ENCODE results near the gene LPIN3. TPM values are rescaled to one million over a fixed set of nuclear protein-coding genes. Genes with fewer than 3 reads are reported as not detected.

Gene LPIN3
- total RNA-seq, 1 experiment from 2014 or later: 32.6 TPM

DNA sequence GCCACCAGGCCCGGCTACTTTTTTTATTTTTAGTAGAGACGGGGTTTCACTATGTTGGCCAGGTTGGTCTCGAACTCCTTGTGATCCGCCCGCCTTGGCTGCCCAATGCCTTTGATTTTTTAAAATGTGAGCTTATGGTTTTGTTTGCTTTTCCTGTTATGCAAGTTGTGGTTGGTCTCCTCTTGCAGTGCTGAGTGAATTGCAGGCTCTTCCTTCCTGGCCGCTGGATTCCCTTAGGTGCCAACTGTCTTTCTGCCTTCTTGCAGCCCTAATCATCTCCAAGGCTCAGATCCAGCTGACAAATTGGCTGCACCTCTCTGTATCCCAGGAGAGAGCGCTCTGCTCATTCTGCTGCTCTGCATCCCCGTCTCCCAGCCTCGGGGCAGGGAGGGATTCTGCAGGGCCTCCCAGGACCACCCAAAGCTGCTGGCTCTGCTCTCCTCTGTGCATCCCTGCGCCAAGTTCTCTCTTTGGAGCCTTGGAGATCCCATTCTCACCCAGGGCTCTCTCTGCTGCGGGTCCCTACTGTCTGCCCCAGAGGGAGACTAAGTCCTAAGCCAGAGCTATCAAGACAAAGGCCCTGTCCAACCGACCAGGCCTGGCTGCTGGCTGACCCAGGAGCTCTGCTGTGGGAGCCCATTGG, 40.1 kb downstream of the LPIN3 start:
- no peak for DNase-seq
- peaks cover 15% of the 10 kb centered on the region for H3K4me1 Mint-ChIP-seq (ENCODE audit: low read depth, unreplicated experiment)

DNA sequence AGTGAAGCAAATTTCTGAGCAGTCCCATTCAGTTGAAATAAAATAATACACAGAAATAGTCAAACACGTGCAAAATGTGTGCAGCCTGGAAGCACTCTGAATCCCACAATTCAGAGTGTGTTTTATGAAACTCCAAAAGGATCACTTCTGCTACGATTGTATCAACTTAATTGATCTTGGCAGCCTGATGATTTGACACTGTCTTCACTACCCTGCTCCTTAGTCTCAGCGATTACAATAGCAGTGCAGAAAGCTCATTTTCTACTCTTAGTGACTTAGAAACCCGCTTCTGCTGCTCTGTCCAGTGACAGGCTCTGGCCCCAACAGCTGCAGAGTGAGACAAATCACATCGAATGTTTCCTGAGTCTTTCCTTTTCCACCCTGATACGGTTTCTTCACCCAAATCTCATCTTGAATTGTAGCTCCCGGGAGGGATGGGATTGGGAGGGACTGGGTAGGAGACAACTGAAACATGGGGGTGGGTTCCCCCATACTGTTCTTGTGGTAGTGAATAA, 42.2 kb downstream of the LPIN3 start:
- Histone ChIP-seq H3K9me3 (no peaks in the 10 kb centered on the region), H3K4me1 (no peaks in the 10 kb centered on the region), H3K27me3 (replicated peaks; ENCODE audit: control insufficient read depth, insufficient read depth, low read length) (no peaks in the 10 kb centered on the region; the same call in 1 of the 2 replicates), H3K4me3 (ENCODE audit: low read depth, low read length) (no peak overlapping the region), H3K36me3 (ENCODE audit: control insufficient read depth, insufficient read depth, low read length) (no peaks in the 10 kb centered on the region)
- Mint-ChIP-seq H3K9me3 (ENCODE audit: unreplicated experiment) (no peaks in the 10 kb centered on the region), H3K4me1 (ENCODE audit: low read depth, unreplicated experiment) (peaks cover 10% of the 10 kb centered on the region), H3K36me3 (ENCODE audit: insufficient read depth, unreplicated experiment) (no peaks in the 10 kb centered on the region), H3K4me3 (ENCODE audit: unreplicated experiment) (no peak overlapping the region), H3K27me3 (ENCODE audit: insufficient read depth, unreplicated experiment) (peaks cover 25% of the 10 kb centered on the region), H3K27ac (ENCODE audit: unreplicated experiment) (no peak overlapping the region)
- ChIA-PET CTCF (interaction anchor here (0.6 to 1.0 kb wide), 3 partner anchors 11 to 42 kb away, joined by 3 to 5 read pairs (median 3); partner anchors contain the start of gene LPIN3), POLR2A (no interaction called here)
- intact Hi-C loops (cut with micrococcal nuclease; ENCODE audit: unreplicated experiment): no loop called here
- TF ChIP-seq, protein P1, sequence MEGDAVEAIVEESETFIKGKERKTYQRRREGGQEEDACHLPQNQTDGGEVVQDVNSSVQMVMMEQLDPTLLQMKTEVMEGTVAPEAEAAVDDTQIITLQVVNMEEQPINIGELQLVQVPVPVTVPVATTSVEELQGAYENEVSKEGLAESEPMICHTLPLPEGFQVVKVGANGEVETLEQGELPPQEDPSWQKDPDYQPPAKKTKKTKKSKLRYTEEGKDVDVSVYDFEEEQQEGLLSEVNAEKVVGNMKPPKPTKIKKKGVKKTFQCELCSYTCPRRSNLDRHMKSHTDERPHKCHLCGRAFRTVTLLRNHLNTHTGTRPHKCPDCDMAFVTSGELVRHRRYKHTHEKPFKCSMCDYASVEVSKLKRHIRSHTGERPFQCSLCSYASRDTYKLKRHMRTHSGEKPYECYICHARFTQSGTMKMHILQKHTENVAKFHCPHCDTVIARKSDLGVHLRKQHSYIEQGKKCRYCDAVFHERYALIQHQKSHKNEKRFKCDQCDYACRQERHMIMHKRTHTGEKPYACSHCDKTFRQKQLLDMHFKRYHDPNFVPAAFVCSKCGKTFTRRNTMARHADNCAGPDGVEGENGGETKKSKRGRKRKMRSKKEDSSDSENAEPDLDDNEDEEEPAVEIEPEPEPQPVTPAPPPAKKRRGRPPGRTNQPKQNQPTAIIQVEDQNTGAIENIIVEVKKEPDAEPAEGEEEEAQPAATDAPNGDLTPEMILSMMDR (IDR thresholded peaks at IDR 0.05; ENCODE audit: insufficient read depth in 1 of 2, low read depth in 1 of 2, low read length in 1 of 2, severe bottlenecking in 1 of 2, unreplicated experiment in 1 of 2): no peak
- BruUV-seq (replicated peaks): no TSS peak
- no peak for DNase-seq

More for the DNA sequence above, 40.1 kb downstream of the LPIN3 start:
- no TSS peak for BruUV-seq (replicated peaks)
- ChIA-PET CTCF (interaction anchor here (1.0 kb wide), 1 partner anchor 40 kb away, joined by 5 read pairs; the partner anchor contains the start of gene LPIN3), POLR2A (interaction anchor here (0.6 kb wide), 1 partner anchor 40 kb away, joined by 6 read pairs; no protein-coding TSS in a partner anchor)
- H3K27me3 Mint-ChIP-seq (ENCODE audit: insufficient read depth, unreplicated experiment): peaks cover 27% of the 10 kb centered on the region
- H3K27ac Mint-ChIP-seq (ENCODE audit: unreplicated experiment): no peak overlapping the region
- no peaks in the 10 kb centered on the region for H3K36me3 Mint-ChIP-seq (ENCODE audit: insufficient read depth, unreplicated experiment)
- H3K9me3 ChIP-seq: no peaks in the 10 kb centered on the region
- TF ChIP-seq, protein P1 (IDR thresholded peaks at IDR 0.05; ENCODE audit: insufficient read depth in 1 of 2, low read depth in 1 of 2, low read length in 1 of 2, severe bottlenecking in 1 of 2, unreplicated experiment in 1 of 2): no peak
- no peaks in the 10 kb centered on the region for H3K4me1 ChIP-seq
- H3K36me3 ChIP-seq (ENCODE audit: control insufficient read depth, insufficient read depth, low read length): no peaks in the 10 kb centered on the region
- no peaks in the 10 kb centered on the region for H3K9me3 Mint-ChIP-seq (ENCODE audit: unreplicated experiment)
- no peak overlapping the region for H3K4me3 Mint-ChIP-seq (ENCODE audit: unreplicated experiment)
- intact Hi-C loops (cut with micrococcal nuclease; ENCODE audit: unreplicated experiment): no loop called here
- no peak overlapping the region for H3K4me3 ChIP-seq (ENCODE audit: low read depth, low read length)
- no peaks in the 10 kb centered on the region; the same call in 1 of the 2 replicates for H3K27me3 ChIP-seq (replicated peaks; ENCODE audit: control insufficient read depth, insufficient read depth, low read length)

DNA sequence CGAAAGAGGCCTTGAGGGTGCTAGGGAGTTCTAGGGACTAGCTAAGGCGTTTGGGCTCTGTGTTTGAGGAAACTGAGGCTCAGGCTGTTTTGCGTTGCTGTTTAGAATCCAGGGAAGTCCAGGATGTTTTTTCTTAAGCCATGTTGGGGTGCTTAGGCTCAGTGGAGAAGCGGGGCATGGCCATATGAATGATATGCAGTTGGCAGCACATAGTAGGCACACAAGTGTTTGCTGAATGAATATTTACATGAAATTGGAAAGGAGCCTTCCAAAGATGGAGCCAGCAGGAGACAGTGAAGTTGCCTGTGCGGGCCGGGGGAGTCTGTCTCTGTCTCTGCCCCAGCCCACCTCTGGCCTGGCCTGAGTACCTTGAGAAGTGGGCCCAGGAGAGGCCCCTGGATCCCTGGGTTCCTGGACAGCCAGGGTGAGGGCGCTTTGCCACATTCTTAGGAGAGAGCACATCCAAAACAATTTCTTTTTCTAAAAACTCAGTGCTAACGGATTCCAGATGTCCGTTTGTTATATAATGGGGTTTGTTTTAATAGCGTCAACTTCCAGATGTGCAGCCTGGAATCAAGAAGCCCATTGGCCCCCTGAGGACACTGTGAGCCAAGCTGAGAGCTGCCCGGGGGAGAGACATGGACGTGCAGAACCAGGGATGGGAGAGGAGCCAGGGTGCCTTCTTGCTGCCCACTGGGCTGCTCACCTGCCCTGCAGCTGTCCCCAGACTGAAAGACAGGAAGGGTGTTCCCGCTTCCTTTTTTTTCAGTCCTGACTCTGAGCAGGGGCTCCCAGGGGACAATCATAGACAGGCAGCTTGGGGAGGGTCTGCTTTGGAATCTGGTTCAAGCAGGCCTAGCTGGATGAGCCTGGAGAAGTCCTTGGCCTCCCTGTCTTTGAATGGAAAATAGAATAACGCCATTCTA, 46.1 kb downstream of the LPIN3 start:
- no peak overlapping the region for H3K4me3 Mint-ChIP-seq (ENCODE audit: unreplicated experiment)
- Histone ChIP-seq H3K36me3 (ENCODE audit: control insufficient read depth, insufficient read depth, low read length) (no peaks in the 10 kb centered on the region), H3K9me3 (no peaks in the 10 kb centered on the region), H3K27me3 (replicated peaks; ENCODE audit: control insufficient read depth, insufficient read depth, low read length) (no peaks in the 10 kb centered on the region), H3K4me3 (ENCODE audit: low read depth, low read length) (no peak overlapping the region), H3K4me1 (no peaks in the 10 kb centered on the region)
- no TSS peak for BruUV-seq (replicated peaks)
- H3K4me1 Mint-ChIP-seq (ENCODE audit: low read depth, unreplicated experiment): peaks cover 6% of the 10 kb centered on the region
- TF ChIP-seq, protein P1 (IDR thresholded peaks at IDR 0.05; ENCODE audit: insufficient read depth in 1 of 2, low read depth in 1 of 2, low read length in 1 of 2, severe bottlenecking in 1 of 2, unreplicated experiment in 1 of 2): no peak
- ChIA-PET CTCF (no interaction called here), POLR2A (no interaction called here)
- no peak for DNase-seq
- H3K36me3 Mint-ChIP-seq (ENCODE audit: insufficient read depth, unreplicated experiment): no peaks in the 10 kb centered on the region
- H3K9me3 Mint-ChIP-seq (ENCODE audit: unreplicated experiment): no peaks in the 10 kb centered on the region
- no peak overlapping the region for H3K27ac Mint-ChIP-seq (ENCODE audit: unreplicated experiment)
- H3K27me3 Mint-ChIP-seq (ENCODE audit: insufficient read depth, unreplicated experiment): peaks cover 8% of the 10 kb centered on the region
- intact Hi-C loops (cut with micrococcal nuclease; ENCODE audit: unreplicated experiment): no loop called here
